Right lobe of liver (tissue), 4 donors: Measurements from ENCODE around the gene CBLL1.

Source experiments
- CTCF ChIP-seq, 4 donors: fragments of 200-600 bp in 3 of 4; fragments of 450-650 bp in 1 of 4; IDR thresholded peaks; one replicate each; pipeline versions ENCODE4 v1.5.1 to v1.8.0; 2016 to 2022; ENCODE audit warnings: antibody characterized with exemption in 4 of 4, mild to moderate bottlenecking in 2 of 4
- POLR2A ChIP-seq: fragments of 450-650 bp; IDR thresholded peaks from one replicate; pipeline ENCODE4 v1.6.1; 2017; ENCODE audit warnings: antibody characterized with exemption, mild to moderate bottlenecking
- donor health status: DM: no; HTN: no; CAD: no.
- donor health status: DM: no; HTN: no; CAD: no.
- donor health status: DM: no; HTN: yes; CAD: no.

DNA sequence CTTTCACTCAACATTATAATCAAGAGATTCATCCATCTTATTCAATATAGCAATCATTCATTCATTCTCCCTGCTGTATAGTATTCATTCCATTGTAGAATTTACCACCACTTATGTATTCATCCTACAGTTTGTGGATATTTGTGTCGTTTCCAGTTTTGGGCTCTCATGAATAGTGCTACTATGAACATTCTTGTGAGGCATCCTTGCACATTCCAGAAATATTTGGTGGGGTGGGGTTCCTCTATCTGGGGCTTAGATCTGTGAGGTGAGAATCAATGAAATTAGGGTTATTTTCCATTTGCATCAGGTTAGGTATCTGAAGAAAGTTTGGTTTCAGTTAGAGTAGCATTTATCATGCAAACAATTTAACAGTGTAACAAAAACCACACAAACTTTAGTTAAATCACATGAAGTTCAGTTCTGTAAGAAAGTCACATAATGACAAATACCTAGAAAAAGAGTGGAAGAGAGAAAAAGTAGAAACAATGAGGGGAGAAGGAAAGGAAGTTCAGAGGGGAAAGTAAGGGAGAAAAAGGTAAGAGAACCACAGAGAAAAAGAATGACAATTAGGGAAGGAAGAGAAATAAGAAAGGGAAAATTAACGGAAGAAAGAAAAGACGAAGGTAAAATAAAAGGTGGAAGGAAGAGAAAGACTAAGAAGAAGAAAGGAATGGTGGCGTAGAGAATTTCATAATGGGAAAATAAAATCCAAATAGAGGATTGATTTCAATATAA, 25.3 kb upstream of the CBLL1 start:
- no peak for TF ChIP-seq POLR2A
- TF ChIP-seq CTCF (IDR thresholded peaks at IDR 0.05): no peak
